GM13977 (cell line): ENCODE measurements around the gene FBP2.

Experiments used
- DNase-seq: peaks from one replicate; pipeline ENCODE4 v3.0.0; 2012; ENCODE audit warnings: low spot score
- CTCF ChIP-seq: IDR thresholded peaks from 2 replicates; pipeline ENCODE4 v1.5.1; 2012; ENCODE audit warnings: mild to moderate bottlenecking, control low read depth; ENCODE audit not compliant: insufficient read depth; ENCODE audit errors: extremely low read depth, missing control alignments
- in situ Hi-C: fragments of 300-500 bp; cut with MboI; formaldehyde crosslinking; loops from one replicate; pipeline ENCODE4 v1.12.0; 2022; ENCODE audit warnings: low sequenced_read_pairs, low pct_unique_long_range_greater_than_20kb, mixed read lengths, inconsistent platforms; ENCODE audit not compliant: unreplicated experiment

FBP2 gene

GRCh38 chr9:94623253-94623652 lies 29.6 kb upstream of the FBP2 start:
- peak; percentile 63 for TF ChIP-seq CTCF
- DNase-seq, result peak; percentile 65
- in situ Hi-C loops, result no loop called here

GRCh38 chr9:94622087-94622800 lies 28.6 kb upstream of the FBP2 start:
- in situ Hi-C loops, result no loop called here
- TF ChIP-seq CTCF, result no peak
- no peak for DNase-seq

- no peak for TF ChIP-seq CTCF
- DNase-seq, result no peak
Observed at GRCh38 chr9:94619026-94619425, 25.4 kb upstream of the FBP2 start.

GRCh38 chr9:94613003-94613402 lies 19.4 kb upstream of the FBP2 start:
- in situ Hi-C loops, result no loop called here
- TF ChIP-seq CTCF, result no peak
- DNase-seq, result no peak

More at GRCh38 chr9:94619026-94619425, 25.4 kb upstream of the FBP2 start:
- in situ Hi-C loops, result no loop called here

GRCh38 chr9:94612071-94612470 lies 18.4 kb upstream of the FBP2 start:
- in situ Hi-C loops, result no loop called here
- no peak for TF ChIP-seq CTCF

GRCh38 chr9:94611638-94612068 lies 18.0 kb upstream of the FBP2 start:
- in situ Hi-C loops, result no loop called here
- no peak for TF ChIP-seq CTCF
- DNase-seq, result no peak

More at GRCh38 chr9:94612071-94612470, 18.4 kb upstream of the FBP2 start:
- no peak for DNase-seq

- DNase-seq, result no peak
- in situ Hi-C loops, result no loop called here
- no peak for TF ChIP-seq CTCF
Observed at GRCh38 chr9:94610181-94610606, 16.6 kb upstream of the FBP2 start.
